PC-3 (cell line): Measurements from ENCODE around the gene BAG5. TPM values are rescaled to one million over a fixed set of nuclear protein-coding genes. Genes with fewer than 3 reads are reported as not detected.

Experiments used
- ATAC-seq: fragments of 200-7000 bp; cut with Tn5 transposase; 2 replicates; pipeline ENCODE4 v1.9.1; 2020; ENCODE audit warnings: mild to moderate bottlenecking, moderate library complexity
- BruUV-seq: library from RNA; stranded (reverse); fragments of 400-500 nt; replicated peaks from 2 replicates; lab custom pipeline; 2021; lab: Mats Ljungman, UMichigan
- CTCF ChIA-PET: fragments of 300-600 bp; sonication (Branson Sonifier 250); formaldehyde crosslinking; loops from one replicate; lab custom pipeline; 2022; ENCODE audit warnings: antibody characterized with exemption; lab: Charles Lee
- POLR2A ChIA-PET: fragments of 300-600 bp; sonication (Branson Sonifier 250); formaldehyde crosslinking; loops from one replicate; lab custom pipeline; 2022; ENCODE audit warnings: antibody characterized with exemption; ENCODE audit not compliant: unreplicated experiment; lab: Charles Lee
- DNase-seq: peaks from one replicate; pipeline ENCODE4 v3.0.0-alpha.2; 2015
- H2AFZ ChIP-seq: fragments of 300-600 bp; sonication (generic); 2 replicates; pipeline ENCODE4 v1.6.0; 2016; ENCODE audit warnings: antibody characterized with exemption, low read length
- H3F3A ChIP-seq: fragments of 300-600 bp; sonication (generic); one replicate; pipeline ENCODE4 v1.6.0; 2017; ENCODE audit warnings: antibody characterized with exemption, low read length, control low read depth, mild to moderate bottlenecking; ENCODE audit not compliant: unreplicated experiment
- H3K27ac ChIP-seq: fragments of 300-600 bp; sonication (generic); 2 replicates; pipeline ENCODE4 v1.5.1; 2016; ENCODE audit warnings: mild to moderate bottlenecking, low read length
- H3K27me3 ChIP-seq: fragments of 300-600 bp; sonication (generic); 2 replicates; pipeline ENCODE4 v1.6.1; 2016; ENCODE audit warnings: low read length, mixed read lengths
- H3K36me3 ChIP-seq: fragments of 300-600 bp; sonication (generic); 2 replicates; pipeline ENCODE4 v1.6.1; 2016; ENCODE audit warnings: low read depth, mixed run types, low read length, mixed read lengths
- H3K4me1 ChIP-seq: fragments of 300-600 bp; sonication (generic); 2 replicates; pipeline ENCODE4 v1.5.1; 2016; ENCODE audit warnings: low read length; ENCODE audit not compliant: insufficient read depth
- H3K4me2 ChIP-seq: fragments of 300-600 bp; sonication (generic); 2 replicates; pipeline ENCODE4 v1.6.0; 2016; ENCODE audit warnings: low read length
- H3K4me3 ChIP-seq: fragments of 300-600 bp; sonication (generic); 2 replicates; pipeline ENCODE4 v1.5.1; 2016; ENCODE audit warnings: mild to moderate bottlenecking, low read length, mixed read lengths
- H3K79me2 ChIP-seq: fragments of 300-600 bp; sonication (generic); 2 replicates; pipeline ENCODE4 v1.6.1; 2017; ENCODE audit warnings: low read length, mixed read lengths
- H3K9ac ChIP-seq: fragments of 300-600 bp; sonication (generic); 2 replicates; pipeline ENCODE4 v1.6.0; 2016; ENCODE audit warnings: mild to moderate bottlenecking, low read length
- H3K9me2 ChIP-seq: fragments of 300-600 bp; sonication (generic); replicated peaks from 2 replicates; pipeline ENCODE4 v1.6.1; 2016; ENCODE audit warnings: mixed run types, low read length, mixed read lengths
- H3K9me3 ChIP-seq: fragments of 300-600 bp; sonication (generic); 2 replicates; pipeline ENCODE4 v1.6.1; 2016; ENCODE audit warnings: low read length, mixed read lengths
- H4K20me1 ChIP-seq: fragments of 300-600 bp; sonication (generic); 2 replicates; pipeline ENCODE4 v1.6.1; 2016; ENCODE audit warnings: low read length, mixed read lengths
- EZH2 ChIP-seq: fragments of 300-600 bp; sonication (generic); IDR thresholded peaks from one replicate; pipeline ENCODE4 v1.6.1; 2017; ENCODE audit warnings: antibody characterized with exemption, mild to moderate bottlenecking, low read length; ENCODE audit not compliant: unreplicated experiment
- EZH2phosphoT487 ChIP-seq: fragments of 300-600 bp; sonication (generic); IDR thresholded peaks from 2 replicates; pipeline ENCODE4 v1.6.1; 2018; ENCODE audit warnings: mild to moderate bottlenecking, antibody characterized with exemption, low read length, borderline replicate concordance
- intact Hi-C: fragments of 100-400 bp; cut with micrococcal nuclease; formaldehyde crosslinking; loops from 2 replicates; pipeline ENCODE4 v1.9.0; 2023
- total RNA-seq: library from RNA; depleted of rRNA; stranded (reverse); fragments of >200 nt; gene quantifications from 2 replicates; pipeline ENCODE4 v1.2.3, GENCODE V29; 2014
- TF ChIP-seq, protein P1 (sequence below): fragments of 300-600 bp; sonication (generic); conservative IDR thresholded peaks from 2 replicates; pipeline ENCODE4 v1.5.1; 2017; ENCODE audit warnings: antibody characterized with exemption, low read depth, mild to moderate bottlenecking, low read length

Gene BAG5
- total RNA-seq, 1 experiment from 2014 or later = 33.0 TPM

DNA sequence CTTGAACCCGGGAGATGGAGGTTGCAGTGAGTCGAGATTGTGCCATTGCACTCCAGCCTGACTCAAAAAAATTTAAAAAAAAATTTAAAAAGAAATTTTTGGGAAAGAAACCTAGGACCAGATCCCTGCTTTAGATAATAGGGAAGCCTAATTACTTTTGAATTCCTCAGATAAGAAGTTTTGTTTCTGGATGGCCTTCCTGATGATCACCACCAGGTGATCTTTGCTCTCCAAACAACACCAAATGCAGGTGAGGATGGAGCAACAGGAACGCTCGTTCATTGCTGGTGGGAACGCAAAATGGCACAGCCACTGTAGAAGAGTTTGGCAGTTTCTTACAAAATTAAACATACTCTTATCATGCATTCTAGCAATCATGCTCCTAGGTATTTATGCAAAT lies 38.0 kb upstream of the BAG5 start:
- H3K9me3 ChIP-seq = no peaks in the 10 kb centered on the region
- TF ChIP-seq EZH2phosphoT487 (no peak), EZH2 (no peak)
- TF ChIP-seq, protein P1, sequence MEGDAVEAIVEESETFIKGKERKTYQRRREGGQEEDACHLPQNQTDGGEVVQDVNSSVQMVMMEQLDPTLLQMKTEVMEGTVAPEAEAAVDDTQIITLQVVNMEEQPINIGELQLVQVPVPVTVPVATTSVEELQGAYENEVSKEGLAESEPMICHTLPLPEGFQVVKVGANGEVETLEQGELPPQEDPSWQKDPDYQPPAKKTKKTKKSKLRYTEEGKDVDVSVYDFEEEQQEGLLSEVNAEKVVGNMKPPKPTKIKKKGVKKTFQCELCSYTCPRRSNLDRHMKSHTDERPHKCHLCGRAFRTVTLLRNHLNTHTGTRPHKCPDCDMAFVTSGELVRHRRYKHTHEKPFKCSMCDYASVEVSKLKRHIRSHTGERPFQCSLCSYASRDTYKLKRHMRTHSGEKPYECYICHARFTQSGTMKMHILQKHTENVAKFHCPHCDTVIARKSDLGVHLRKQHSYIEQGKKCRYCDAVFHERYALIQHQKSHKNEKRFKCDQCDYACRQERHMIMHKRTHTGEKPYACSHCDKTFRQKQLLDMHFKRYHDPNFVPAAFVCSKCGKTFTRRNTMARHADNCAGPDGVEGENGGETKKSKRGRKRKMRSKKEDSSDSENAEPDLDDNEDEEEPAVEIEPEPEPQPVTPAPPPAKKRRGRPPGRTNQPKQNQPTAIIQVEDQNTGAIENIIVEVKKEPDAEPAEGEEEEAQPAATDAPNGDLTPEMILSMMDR = no peak
- intact Hi-C loops = no loop called here
- no TSS peak for BruUV-seq
- H3F3A ChIP-seq = no peaks in the 10 kb centered on the region
- H3K79me2 ChIP-seq = no peaks in the 10 kb centered on the region
- no peak overlapping the region for H3K27ac ChIP-seq
- no peaks in the 10 kb centered on the region for H3K9me2 ChIP-seq
- no peaks in the 10 kb centered on the region for H3K27me3 ChIP-seq
- H3K4me1 ChIP-seq = peaks cover 26% of the 10 kb centered on the region
- no peak overlapping the region for H3K4me2 ChIP-seq
- DNase-seq (no peak), ATAC-seq (no peak)
- ChIA-PET POLR2A (no interaction called here), CTCF (no interaction called here)
- H3K36me3 ChIP-seq = no peaks in the 10 kb centered on the region
- no peaks in the 10 kb centered on the region for H4K20me1 ChIP-seq
- H3K9ac ChIP-seq = no peak overlapping the region
- H2AFZ ChIP-seq = no peak overlapping the region
- no peak overlapping the region for H3K4me3 ChIP-seq

DNA sequence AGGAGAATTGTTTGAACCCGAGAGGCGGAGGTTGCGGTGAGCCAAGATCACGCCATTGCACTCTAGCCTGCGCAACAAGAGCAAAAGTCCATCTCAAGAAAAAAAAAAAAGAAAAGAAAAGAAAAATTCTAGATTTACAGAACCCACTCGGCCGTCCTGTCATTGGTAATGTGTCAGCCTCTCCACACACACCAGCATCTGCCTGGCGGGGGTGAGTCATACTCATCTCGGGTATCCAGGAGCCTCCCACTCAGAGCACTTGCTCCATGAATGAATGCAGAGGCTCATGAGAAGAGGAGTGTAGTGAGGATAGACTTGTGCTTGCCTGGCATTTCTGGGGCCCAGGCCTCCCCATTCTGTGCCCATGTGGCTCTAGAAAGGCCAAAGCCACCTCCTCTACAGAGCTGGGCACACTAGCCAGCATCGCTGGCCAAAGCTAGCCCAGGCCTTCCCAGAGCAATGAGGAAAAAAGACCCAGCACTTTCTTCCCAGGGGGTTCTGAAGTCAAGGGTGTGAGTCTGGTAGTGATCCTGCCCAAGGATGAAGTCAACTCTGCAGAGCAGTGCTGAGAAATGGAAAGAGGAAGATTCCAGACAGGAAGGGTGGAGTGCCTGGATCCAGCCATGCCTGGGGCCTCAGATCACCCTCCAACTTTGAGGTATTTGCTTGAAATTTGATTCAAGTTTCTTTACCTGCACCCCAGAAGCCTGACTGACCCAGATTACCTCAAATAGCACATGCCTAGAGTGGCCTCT lies 35.3 kb upstream of the BAG5 start:
- no peaks in the 10 kb centered on the region for H3K9me2 ChIP-seq
- intact Hi-C loops = no loop called here
- CTCF ChIA-PET = no interaction called here
- no peaks in the 10 kb centered on the region for H3K36me3 ChIP-seq
- POLR2A ChIA-PET = no interaction called here
- no peaks in the 10 kb centered on the region for H3K27me3 ChIP-seq
- peaks cover 51% of the 10 kb centered on the region for H3K4me1 ChIP-seq
- H3K9me3 ChIP-seq = no peaks in the 10 kb centered on the region
- H2AFZ ChIP-seq = no peak overlapping the region
- H4K20me1 ChIP-seq = no peaks in the 10 kb centered on the region
- TF ChIP-seq EZH2phosphoT487 = no peak
- TF ChIP-seq, protein P1 = no peak
- no peak for TF ChIP-seq EZH2
- DNase-seq (peak; percentile 92), ATAC-seq (peak; percentile 72)
- no peaks in the 10 kb centered on the region for H3K79me2 ChIP-seq
- H3K9ac ChIP-seq = peak overlapping the region; percentile 35; the same call in 1 of the 2 replicates
- BruUV-seq = TSS peak; percentile 20
- no peak overlapping the region for H3K4me3 ChIP-seq
- H3K27ac ChIP-seq = peak overlapping the region; percentile 78
- peak overlapping the region; percentile 71 for H3K4me2 ChIP-seq
- H3F3A ChIP-seq = peaks cover 8% of the 10 kb centered on the region

DNA sequence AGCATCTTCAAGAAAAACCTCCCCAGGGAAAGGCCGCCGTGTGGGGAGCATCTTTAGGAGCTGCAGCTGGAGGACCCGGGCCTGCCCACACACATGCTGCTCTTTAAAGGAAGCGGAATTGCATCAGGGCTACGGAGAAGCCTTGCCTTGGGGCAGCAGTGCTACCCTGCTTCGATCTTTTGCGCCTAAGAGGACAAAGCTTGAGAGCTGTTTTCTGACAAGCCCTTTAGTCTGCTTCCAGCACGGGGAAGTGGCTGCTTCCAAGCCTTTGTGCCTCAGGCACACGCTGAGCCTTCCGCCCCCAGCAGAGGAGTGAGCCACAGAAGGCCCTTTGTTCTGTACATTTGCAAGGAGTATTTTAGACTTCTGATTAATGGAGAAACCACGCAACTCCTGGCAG lies 31.8 kb upstream of the BAG5 start:
- peak overlapping the region; percentile 97 for H3K27ac ChIP-seq
- TF ChIP-seq, protein P1 = no peak
- TF ChIP-seq EZH2phosphoT487 (no peak), EZH2 (no peak)
- H3K4me1 ChIP-seq = peaks cover 51% of the 10 kb centered on the region
- DNase-seq (peak; percentile 96), ATAC-seq (peak; percentile 83)
- H3K79me2 ChIP-seq = no peaks in the 10 kb centered on the region
- no TSS peak for BruUV-seq
- peak overlapping the region; percentile 47; the same call in 1 of the 2 replicates for H3K4me3 ChIP-seq
- peaks cover 8% of the 10 kb centered on the region for H3F3A ChIP-seq
- no peaks in the 10 kb centered on the region for H4K20me1 ChIP-seq
- H3K9me3 ChIP-seq = no peaks in the 10 kb centered on the region
- H3K27me3 ChIP-seq = no peaks in the 10 kb centered on the region
- ChIA-PET CTCF (interaction anchor here (0.9 kb wide), 1 partner anchor 18 kb away, joined by 3 read pairs; no protein-coding TSS in a partner anchor), POLR2A (no interaction called here)
- no peaks in the 10 kb centered on the region for H3K9me2 ChIP-seq
- peak overlapping the region; percentile 68 for H3K9ac ChIP-seq
- peaks cover 4% of the 10 kb centered on the region; the same call in 1 of the 2 replicates for H3K36me3 ChIP-seq
- peak overlapping the region; percentile 71 for H2AFZ ChIP-seq
- intact Hi-C loops = loop anchor here (1.0 kb wide), 2 partner anchors 18 to 31 kb away; no protein-coding TSS in a partner anchor
- peak overlapping the region; percentile 84 for H3K4me2 ChIP-seq
